Measurements from ENCODE around the gene ANKDD1B.
"Not testable (repeated sequence)": the region's sequence is repeated elsewhere in the genome, so short reads cannot be mapped to it uniquely, and the experiment has no call there.

The ANKDD1B gene

GRCh38 chr5:75690669-75691068 lies 79.4 kb downstream of the ANKDD1B start:
- no peaks in the 10 kb centered on the region for H3K27me3 Mint-ChIP-seq
- H3K4me3 Mint-ChIP-seq, result no peak overlapping the region
- H3K36me3 Mint-ChIP-seq, result peaks cover 10% of the 10 kb centered on the region
- no peak overlapping the region for H3K27ac Mint-ChIP-seq
- H3K9me3 Mint-ChIP-seq (ENCODE audit: low read depth), result no peaks in the 10 kb centered on the region
- peaks cover 4% of the 10 kb centered on the region for H3K4me1 Mint-ChIP-seq (ENCODE audit: low read depth)

DNA sequence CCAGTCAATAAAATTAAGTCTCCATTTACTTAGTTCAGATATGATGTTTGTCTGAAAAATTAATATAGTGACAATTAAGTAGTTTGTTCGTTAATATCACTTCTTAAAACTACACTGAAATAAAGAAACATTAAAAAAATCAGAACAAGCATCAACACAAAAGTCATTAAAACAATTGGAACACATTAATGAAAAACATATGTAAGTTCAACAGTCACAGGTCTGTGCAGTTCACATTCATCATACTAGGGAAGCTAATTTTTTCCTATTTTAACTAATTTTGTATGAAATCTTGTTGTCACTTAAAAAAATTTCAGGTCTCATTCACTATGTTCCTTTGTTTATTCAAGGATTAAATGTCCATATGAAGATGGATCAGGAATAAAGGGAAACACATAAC lies 83.5 kb downstream of the ANKDD1B start:
- H3K36me3 Mint-ChIP-seq, result peaks cover 14% of the 10 kb centered on the region
- no peak overlapping the region for H3K27ac Mint-ChIP-seq
- H3K4me3 Mint-ChIP-seq, result no peak overlapping the region

GRCh38 chr5:75695472-75696351 lies 84.5 kb downstream of the ANKDD1B start:
- H3K27ac Mint-ChIP-seq; H3K4me1 Mint-ChIP-seq (ENCODE audit: low read depth); H3K9me3 Mint-ChIP-seq (ENCODE audit: low read depth); H3K4me3 Mint-ChIP-seq; H3K27me3 Mint-ChIP-seq: not testable (repeated sequence)
- H3K36me3 Mint-ChIP-seq, result peaks cover 12% of the 10 kb centered on the region

More for the DNA sequence above, 83.5 kb downstream of the ANKDD1B start:
- H3K9me3 Mint-ChIP-seq (ENCODE audit: low read depth), result no peaks in the 10 kb centered on the region
- H3K4me1 Mint-ChIP-seq (ENCODE audit: low read depth), result peaks cover 12% of the 10 kb centered on the region
- no peaks in the 10 kb centered on the region for H3K27me3 Mint-ChIP-seq

GRCh38 chr5:75701856-75702255 lies 90.6 kb downstream of the ANKDD1B start:
- H3K27ac Mint-ChIP-seq, result no peak overlapping the region
- H3K9me3 Mint-ChIP-seq (ENCODE audit: low read depth), result no peaks in the 10 kb centered on the region
- peaks cover 21% of the 10 kb centered on the region for H3K4me1 Mint-ChIP-seq (ENCODE audit: low read depth)
- H3K36me3 Mint-ChIP-seq, result peaks cover 23% of the 10 kb centered on the region
- no peaks in the 10 kb centered on the region for H3K27me3 Mint-ChIP-seq
- no peak overlapping the region for H3K4me3 Mint-ChIP-seq

DNA sequence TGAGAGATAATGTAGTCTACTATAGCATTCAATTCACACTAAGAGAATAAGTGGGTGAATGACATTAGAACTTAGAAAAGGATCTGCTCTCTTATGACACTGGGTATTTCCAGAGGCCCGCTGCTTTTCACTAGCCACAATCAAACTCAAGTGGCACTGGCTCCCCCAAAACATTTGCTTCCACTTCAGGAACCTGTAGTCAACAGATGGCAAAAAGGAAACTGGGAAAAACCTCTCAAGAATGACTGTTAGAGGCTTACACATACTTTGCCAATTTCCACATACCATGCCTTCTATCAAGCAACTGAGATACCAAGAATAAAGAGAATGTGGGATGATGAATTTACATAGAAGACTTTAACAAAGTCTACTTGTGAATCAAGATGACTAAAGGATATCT lies 94.8 kb downstream of the ANKDD1B start:
- no peak overlapping the region for H3K27ac Mint-ChIP-seq
- H3K36me3 Mint-ChIP-seq, result peaks cover 20% of the 10 kb centered on the region
- no peaks in the 10 kb centered on the region for H3K9me3 Mint-ChIP-seq (ENCODE audit: low read depth)
- H3K27me3 Mint-ChIP-seq, result no peaks in the 10 kb centered on the region
- peaks cover 19% of the 10 kb centered on the region for H3K4me1 Mint-ChIP-seq (ENCODE audit: low read depth)
- no peak overlapping the region for H3K4me3 Mint-ChIP-seq

GRCh38 chr5:75706775-75707174 lies 95.5 kb downstream of the ANKDD1B start:
- Mint-ChIP-seq H3K9me3 (ENCODE audit: low read depth) (no peaks in the 10 kb centered on the region), H3K27me3 (no peaks in the 10 kb centered on the region), H3K4me3 (no peak overlapping the region), H3K4me1 (ENCODE audit: low read depth) (peaks cover 21% of the 10 kb centered on the region), H3K36me3 (peaks cover 21% of the 10 kb centered on the region), H3K27ac (no peak overlapping the region)

DNA sequence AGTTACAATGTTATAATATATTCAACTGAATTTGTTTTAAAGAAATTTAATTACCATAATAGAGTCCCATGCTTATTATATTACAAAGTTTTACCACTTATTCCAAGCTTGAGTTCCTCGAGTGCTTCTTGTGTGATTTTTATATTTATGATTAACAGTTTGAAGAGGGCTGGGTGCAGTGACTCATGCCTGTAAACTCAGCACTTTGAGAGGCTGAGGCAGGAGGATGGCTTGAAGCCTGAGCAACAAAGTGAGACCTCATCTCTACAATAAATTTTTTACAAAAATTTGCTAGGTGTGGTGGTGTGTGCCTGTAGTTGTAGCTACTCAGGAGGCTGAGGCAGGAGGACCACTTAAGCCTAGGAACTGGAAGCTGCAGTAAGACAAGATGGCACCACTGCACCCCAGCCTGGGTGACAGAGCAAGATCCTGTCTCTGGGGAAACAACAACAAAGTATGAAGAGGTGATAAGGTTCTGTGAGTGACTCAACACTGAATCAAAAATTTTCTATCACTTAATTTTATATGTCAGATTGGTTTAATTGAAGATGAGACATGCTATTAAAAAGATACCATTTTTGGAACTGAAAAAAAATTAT lies 96.8 kb downstream of the ANKDD1B start:
- no peak overlapping the region for H3K4me3 Mint-ChIP-seq
- H3K27ac Mint-ChIP-seq, result no peak overlapping the region
- no peaks in the 10 kb centered on the region for H3K27me3 Mint-ChIP-seq
- no peaks in the 10 kb centered on the region for H3K9me3 Mint-ChIP-seq (ENCODE audit: low read depth)
- H3K36me3 Mint-ChIP-seq, result peaks cover 12% of the 10 kb centered on the region
- peaks cover 18% of the 10 kb centered on the region for H3K4me1 Mint-ChIP-seq (ENCODE audit: low read depth)

GRCh38 chr5:75710637-75711036 lies 99.4 kb downstream of the ANKDD1B start:
- peaks cover 40% of the 10 kb centered on the region for H3K4me1 Mint-ChIP-seq (ENCODE audit: low read depth)
- no peak overlapping the region for H3K27ac Mint-ChIP-seq
- peaks cover 20% of the 10 kb centered on the region for H3K36me3 Mint-ChIP-seq
- H3K27me3 Mint-ChIP-seq, result no peaks in the 10 kb centered on the region
- H3K4me3 Mint-ChIP-seq, result no peak overlapping the region
- no peaks in the 10 kb centered on the region for H3K9me3 Mint-ChIP-seq (ENCODE audit: low read depth)

DNA sequence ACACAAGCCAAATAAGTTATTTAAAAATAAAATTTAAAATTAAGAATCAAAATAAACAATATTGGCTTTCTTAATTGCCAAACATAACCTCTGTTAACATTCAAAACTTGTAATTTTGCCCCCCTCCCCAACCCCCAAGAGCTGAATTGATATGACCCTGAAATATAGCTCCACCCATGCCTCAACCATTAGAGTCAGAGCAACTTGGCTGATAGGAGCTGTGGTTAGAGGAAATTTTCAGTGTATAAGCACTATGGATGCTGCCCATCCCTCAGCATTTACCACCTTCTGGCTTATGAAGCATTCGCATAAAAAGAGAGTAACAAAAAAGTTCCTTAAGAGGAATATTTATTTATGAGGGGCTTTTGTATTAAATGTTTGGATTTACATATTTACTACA lies 99.9 kb downstream of the ANKDD1B start:
- Mint-ChIP-seq H3K27ac (no peak overlapping the region), H3K27me3 (no peaks in the 10 kb centered on the region), H3K4me3 (no peak overlapping the region), H3K36me3 (peaks cover 17% of the 10 kb centered on the region), H3K4me1 (ENCODE audit: low read depth) (peaks cover 41% of the 10 kb centered on the region), H3K9me3 (ENCODE audit: low read depth) (no peaks in the 10 kb centered on the region)

DNA sequence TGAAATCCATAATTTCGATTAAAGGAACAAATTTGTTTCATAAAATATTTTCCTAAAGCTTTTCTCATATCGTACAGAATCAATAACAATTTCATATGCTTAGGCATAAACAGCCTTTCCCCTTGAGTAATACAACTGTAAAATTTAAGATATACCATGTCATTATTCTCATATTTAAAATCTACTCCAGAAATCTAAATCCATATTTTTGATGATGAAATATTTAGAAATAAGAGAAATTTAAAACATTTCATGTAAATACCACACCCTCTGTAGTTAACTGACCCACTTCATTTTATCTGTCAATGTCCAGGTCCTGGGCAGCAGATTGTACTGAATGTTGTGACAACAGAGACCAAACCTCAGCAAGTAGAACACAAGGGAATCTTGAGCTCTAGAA lies 100.8 kb downstream of the ANKDD1B start:
- H3K36me3 Mint-ChIP-seq, result peaks cover 16% of the 10 kb centered on the region
- H3K27me3 Mint-ChIP-seq, result no peaks in the 10 kb centered on the region

GRCh38 chr5:75716715-75717081 lies 105.4 kb downstream of the ANKDD1B start:
- Mint-ChIP-seq H3K36me3 (peaks cover 12% of the 10 kb centered on the region), H3K27ac (peak overlapping the region; percentile 99), H3K27me3 (no peaks in the 10 kb centered on the region), H3K9me3 (ENCODE audit: low read depth) (no peaks in the 10 kb centered on the region), H3K4me3 (peak overlapping the region; percentile 99), H3K4me1 (ENCODE audit: low read depth) (peaks cover 47% of the 10 kb centered on the region)

More for the DNA sequence above, 100.8 kb downstream of the ANKDD1B start:
- H3K9me3 Mint-ChIP-seq (ENCODE audit: low read depth), result no peaks in the 10 kb centered on the region
- H3K4me1 Mint-ChIP-seq (ENCODE audit: low read depth), result peaks cover 47% of the 10 kb centered on the region
- no peak overlapping the region for H3K4me3 Mint-ChIP-seq
- H3K27ac Mint-ChIP-seq, result no peak overlapping the region

DNA sequence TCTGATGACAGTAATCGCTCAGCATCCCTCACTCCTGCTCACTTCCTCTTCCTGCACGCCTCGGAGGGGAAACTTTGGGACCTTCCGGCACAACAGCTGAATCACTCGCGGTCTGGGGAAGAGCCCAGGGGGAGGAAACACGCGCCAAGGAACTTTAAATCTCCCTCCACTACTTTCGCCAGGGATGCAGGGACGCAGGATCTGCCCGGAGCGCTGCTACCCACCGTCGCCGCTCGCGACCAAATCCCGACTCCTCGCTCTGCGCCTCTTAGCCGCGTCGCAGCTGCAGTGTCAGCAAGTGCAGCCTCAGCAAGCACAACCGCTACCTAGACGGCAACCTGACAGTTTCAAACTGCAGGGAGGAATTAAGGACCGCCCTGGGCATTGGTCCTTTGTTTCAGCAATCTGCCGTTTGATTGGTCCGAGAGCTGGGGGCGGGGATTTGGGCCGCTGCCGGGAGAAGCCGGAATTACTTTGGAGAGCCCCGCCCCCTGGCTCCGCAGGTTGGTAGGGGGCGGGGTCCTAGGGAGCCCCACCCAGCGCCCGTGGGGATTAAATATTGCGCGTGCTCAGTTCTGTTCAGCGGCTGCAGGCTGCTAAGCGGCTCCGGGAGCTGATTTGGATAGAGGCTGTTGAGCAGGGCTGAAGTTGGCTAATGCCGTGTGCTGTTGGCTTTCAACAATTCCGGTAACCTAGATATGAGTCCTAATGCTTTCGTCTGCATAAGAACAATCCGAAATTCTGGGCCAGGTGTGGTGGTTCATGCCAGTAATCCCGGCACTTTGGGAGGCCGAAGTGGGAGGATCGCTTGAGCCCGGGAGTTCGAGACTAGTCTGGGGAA lies 106.0 kb downstream of the ANKDD1B start, which contains the start of gene POC5:
Gene POC5, minus strand, starts transcription at position 356 of the 841 bp plus-strand sequence. CDS start 4,500 bp downstream, outside the sequence.
- peaks cover 43% of the 10 kb centered on the region for H3K4me1 Mint-ChIP-seq (ENCODE audit: low read depth)
- H3K4me3 Mint-ChIP-seq, result peak within 1 kb of the TSS; percentile 99
- H3K27me3 Mint-ChIP-seq, result no peaks in the 10 kb centered on the region
- H3K27ac Mint-ChIP-seq, result peak within 1 kb of the TSS; percentile 99
- no peaks in the 10 kb centered on the region for H3K9me3 Mint-ChIP-seq (ENCODE audit: low read depth)
- peaks cover 11% of the 10 kb centered on the region for H3K36me3 Mint-ChIP-seq

- Mint-ChIP-seq H3K27ac (no peak overlapping the region), H3K36me3 (no peaks in the 10 kb centered on the region), H3K4me1 (ENCODE audit: low read depth) (peaks cover 17% of the 10 kb centered on the region), H3K27me3 (no peaks in the 10 kb centered on the region), H3K9me3 (ENCODE audit: low read depth) (no peaks in the 10 kb centered on the region), H3K4me3 (no peak overlapping the region)
Observed at GRCh38 chr5:75720882-75721281, 109.6 kb downstream of the ANKDD1B start.

All from activated naive CD8-positive, alpha-beta T cell (primary cell).